DND-41 (cell line): ENCODE results near the gene NRXN2.

Experiments
- ATAC-seq: fragments of 200-7000 bp; cut with Tn5 transposase; 3 replicates; pipeline ENCODE4 v1.9.1; 2021; ENCODE audit warnings: low read depth; ENCODE audit not compliant: insufficient read depth
- DNase-seq: peaks from one replicate; pipeline ENCODE4 v3.0.0-alpha.2; 2020
- H2AFZ ChIP-seq: 2 replicates; pipeline ENCODE4 v1.6.0; 2012; ENCODE audit warnings: low read depth, low read length
- H3K27ac ChIP-seq: 2 replicates; pipeline ENCODE4 v1.5.1; 2012; ENCODE audit warnings: low read length, inconsistent platforms
- H3K27me3 ChIP-seq: fragments of 200-600 bp; sonication (generic); 2 replicates; pipeline ENCODE4 v1.6.0; 2012; ENCODE audit warnings: low read length, mild to moderate bottlenecking, inconsistent platforms; ENCODE audit not compliant: insufficient read depth, poor library complexity
- H3K36me3 ChIP-seq: 2 replicates; pipeline ENCODE4 v1.5.1; 2012; ENCODE audit warnings: low read length, inconsistent platforms; ENCODE audit not compliant: insufficient read depth
- H3K4me1 ChIP-seq: 2 replicates; pipeline ENCODE4 v1.5.1; 2012; ENCODE audit warnings: mild to moderate bottlenecking, low read length; ENCODE audit not compliant: insufficient read depth
- H3K4me2 ChIP-seq: 2 replicates; pipeline ENCODE4 v1.6.0; 2012; ENCODE audit warnings: mild to moderate bottlenecking, moderate library complexity, low read length, inconsistent platforms; ENCODE audit not compliant: insufficient read depth
- H3K4me3 ChIP-seq, 2 experiments: fragments of 200-600 bp in 1 of 2; shearing (Covaris generic) in 1 of 2; 2 replicates each; pipeline ENCODE4 v1.5.1; 2012 to 2016; ENCODE audit warnings: inconsistent platforms in 2 of 2, low read length in 2 of 2, mild to moderate bottlenecking in 2 of 2, low read depth in 1 of 2, moderate library complexity in 1 of 2
- H3K79me2 ChIP-seq: 2 replicates; pipeline ENCODE4 v1.6.0; 2012; ENCODE audit warnings: low read length, inconsistent platforms; ENCODE audit not compliant: insufficient read depth
- H3K9ac ChIP-seq: 2 replicates; pipeline ENCODE4 v1.6.0; 2012; ENCODE audit warnings: low read depth, mild to moderate bottlenecking, inconsistent platforms, low read length, moderate library complexity
- H3K9me3 ChIP-seq: 2 replicates; pipeline ENCODE4 v1.5.1; 2012; ENCODE audit warnings: low read length, moderate library complexity, mild to moderate bottlenecking, inconsistent platforms; ENCODE audit not compliant: insufficient read depth, severe bottlenecking
- H4K20me1 ChIP-seq: 2 replicates; pipeline ENCODE4 v1.6.0; 2012; ENCODE audit warnings: low read length; ENCODE audit not compliant: insufficient read depth
- CTCF ChIP-seq: IDR thresholded peaks from 2 replicates; pipeline ENCODE4 v1.5.1; 2012; ENCODE audit warnings: borderline replicate concordance, low read length, moderate library complexity, mild to moderate bottlenecking; ENCODE audit not compliant: poor library complexity, severe bottlenecking; ENCODE audit errors: extremely low read depth
- EZH2 ChIP-seq: IDR thresholded peaks from 3 replicates; pipeline ENCODE4 v1.6.1; 2012; ENCODE audit warnings: borderline replicate concordance, low read depth, mild to moderate bottlenecking, moderate library complexity, low read length, inconsistent platforms; ENCODE audit not compliant: severe bottlenecking

NRXN2 gene

GRCh38 chr11:64694821-64695365 is 28.1 kb downstream of the NRXN2 start:
- no peak overlapping the region for H2AFZ ChIP-seq
- no peaks in the 10 kb centered on the region for H3K79me2 ChIP-seq

GRCh38 chr11:64694026-64694755 is 28.8 kb downstream of the NRXN2 start:
- H3K27ac ChIP-seq, result no peak overlapping the region
- no peaks in the 10 kb centered on the region for H3K36me3 ChIP-seq
- peaks cover 39% of the 10 kb centered on the region for H3K27me3 ChIP-seq
- H3K79me2 ChIP-seq, result no peaks in the 10 kb centered on the region
- H3K4me1 ChIP-seq, result peaks cover 3% of the 10 kb centered on the region; the same call in 1 of the 2 replicates
- H3K4me2 ChIP-seq, result no peak overlapping the region
- H2AFZ ChIP-seq, result no peak overlapping the region
- ATAC-seq, result no peak
- no peak for DNase-seq
- H3K9me3 ChIP-seq, result no peaks in the 10 kb centered on the region
- TF ChIP-seq CTCF, result no peak
- TF ChIP-seq EZH2, result no peak
- no peak overlapping the region for H3K9ac ChIP-seq
- H4K20me1 ChIP-seq, result no peaks in the 10 kb centered on the region
- H3K4me3 ChIP-seq, result no peak overlapping the region

More at GRCh38 chr11:64694821-64695365, 28.1 kb downstream of the NRXN2 start:
- no peaks in the 10 kb centered on the region for H3K36me3 ChIP-seq
- peaks cover 39% of the 10 kb centered on the region for H3K27me3 ChIP-seq
- no peak overlapping the region for H3K4me2 ChIP-seq
- no peaks in the 10 kb centered on the region for H3K4me1 ChIP-seq
- no peak overlapping the region for H3K27ac ChIP-seq
- no peak for TF ChIP-seq CTCF
- no peak for TF ChIP-seq EZH2
- no peaks in the 10 kb centered on the region for H3K9me3 ChIP-seq
- no peaks in the 10 kb centered on the region for H4K20me1 ChIP-seq
- no peak overlapping the region for H3K9ac ChIP-seq
- DNase-seq (peak; percentile 20), ATAC-seq (peak; percentile 44; the same call in 1 of the 3 replicates)
- no peak overlapping the region for H3K4me3 ChIP-seq

GRCh38 chr11:64692764-64693331 is 30.1 kb downstream of the NRXN2 start:
- Histone ChIP-seq H3K36me3 (no peaks in the 10 kb centered on the region), H3K4me2 (no peak overlapping the region; the same call in 1 of the 2 replicates), H3K27me3 (peaks cover 39% of the 10 kb centered on the region), H4K20me1 (no peaks in the 10 kb centered on the region), H3K9me3 (no peaks in the 10 kb centered on the region), H3K27ac (no peak overlapping the region), H2AFZ (no peak overlapping the region), H3K79me2 (no peaks in the 10 kb centered on the region), H3K4me1 (peaks cover 16% of the 10 kb centered on the region), H3K9ac (no peak overlapping the region), H3K4me3 (no peak overlapping the region)
- no peak for ATAC-seq
- TF ChIP-seq EZH2, result no peak
- TF ChIP-seq CTCF, result no peak
- no peak for DNase-seq
